K562 (cell line): Measurements from ENCODE around the gene RPP25. TPM values are rescaled to one million over a fixed set of nuclear protein-coding genes. Genes with fewer than 3 reads are reported as not detected.

Experiments used
- ARHGAP35 ChIP-seq: fragments of 450-650 bp; IDR thresholded peaks from 2 replicates; pipeline ENCODE4 v1.6.1; 2018; ENCODE audit not compliant: partially characterized antibody
- ARID1B ChIP-seq: fragments of 450-650 bp; IDR thresholded peaks from 2 replicates; pipeline ENCODE4 v1.6.1; 2016; ENCODE audit warnings: antibody characterized with exemption, mild to moderate bottlenecking, inconsistent platforms
- ATF6 ChIP-seq: sonication (generic); formaldehyde crosslinking; IDR thresholded peaks from 2 replicates; pipeline ENCODE4 v1.4.0; 2020; ENCODE audit warnings: mild to moderate bottlenecking, missing genetic modification reagents
- BCLAF1 ChIP-seq, 2 experiments: fragments of 450-650 bp in 1 of 2; IDR thresholded peaks; 2 replicates each; pipeline ENCODE4 v1.6.1; 2011 to 2017; ENCODE audit warnings: low read depth in 2 of 2, antibody characterized with exemption in 1 of 2, borderline replicate concordance in 1 of 2, low read length in 1 of 2, mild to moderate bottlenecking in 1 of 2, mixed read lengths in 1 of 2; ENCODE audit not compliant: control insufficient read depth in 1 of 2
- CBFB ChIP-seq: sonication (generic); formaldehyde crosslinking; IDR thresholded peaks from 2 replicates; pipeline ENCODE4 v1.4.0; 2020; ENCODE audit warnings: mild to moderate bottlenecking, missing genetic modification reagents
- EHMT2 ChIP-seq: fragments of 450-650 bp; IDR thresholded peaks from 2 replicates; pipeline ENCODE4 v1.6.1; 2018; ENCODE audit warnings: antibody characterized with exemption
- ELK1 ChIP-seq: sonication (generic); formaldehyde crosslinking; IDR thresholded peaks from 2 replicates; pipeline ENCODE4 v1.8.1; 2022; ENCODE audit warnings: missing genetic modification reagents
- GTF2B ChIP-seq: IDR thresholded peaks from 2 replicates; pipeline ENCODE4 v1.6.1; 2011; ENCODE audit not compliant: insufficient read length; ENCODE audit errors: extremely low read depth
- HDGF ChIP-seq: fragments of 450-650 bp; IDR thresholded peaks from 2 replicates; pipeline ENCODE4 v1.6.1; 2016
- OTX1 ChIP-seq: fragments of 450-650 bp; formaldehyde crosslinking; IDR thresholded peaks from 2 replicates; pipeline ENCODE4 v1.4.0; 2022; ENCODE audit warnings: mild to moderate bottlenecking
- SMAD1 ChIP-seq: fragments of 150-350 bp; IDR thresholded peaks from 2 replicates; pipeline ENCODE4 v1.6.1; 2014; ENCODE audit warnings: low read length, low read depth; ENCODE audit not compliant: partially characterized antibody
- SP1 ChIP-seq: sonication (generic); formaldehyde crosslinking; IDR thresholded peaks from 2 replicates; pipeline ENCODE4 v1.8.1; 2022; ENCODE audit warnings: mild to moderate bottlenecking, missing genetic modification reagents
- SPI1 ChIP-seq: IDR thresholded peaks from 2 replicates; pipeline ENCODE4 v1.6.1; 2011; ENCODE audit warnings: low read depth, low read length, control low read depth, borderline replicate concordance
- STAT5A ChIP-seq: IDR thresholded peaks from 2 replicates; pipeline ENCODE4 v1.6.1; 2012; ENCODE audit warnings: low read length, inconsistent platforms, borderline replicate concordance
- ZNF212 ChIP-seq: fragments of 450-650 bp; formaldehyde crosslinking; IDR thresholded peaks from 2 replicates; pipeline ENCODE4 v1.4.0; 2020; ENCODE audit warnings: mild to moderate bottlenecking
- polyA plus RNA-seq, 8 experiments: library from polyadenylated mRNA; depleted of rRNA in 4 of 8; stranded (reverse) in 5 of 8; unstranded in 3 of 8; fragments of >200 nt; fragmentation: Nextera tagmentation in 2 of 8; fragmentation: Illumina TruSeq in 1 of 8; extraction: Ambion mirVana in 2 of 8; extraction: Trizol in 1 of 8; gene quantifications; 2 replicates each; pipeline versions ENCODE4 v1.2.1 to v1.2.3, GENCODE V29; 2011 to 2014; ENCODE audit warnings: inconsistent platforms in 1 of 8, missing spikeins in 1 of 8
- total RNA-seq, 7 experiments: library from RNA; depleted of rRNA in 6 of 7; stranded (reverse); fragments of >200 nt in 6 of 7; fragmentation: Illumina TruSeq in 2 of 7; extraction: Trizol in 2 of 7; gene quantifications; 2 replicates each; pipeline versions ENCODE4 v1.2.1 to v1.2.3, GENCODE V29; 2011 to 2021; ENCODE audit warnings: low replicate concordance in 1 of 7

The RPP25 gene
- total and polyA plus RNA-seq, 9 of the 15 experiments (the other 6 are each of a cell fraction or from before 2014, with no cell fraction given): 1.1 to 12.3 (median 5.6) TPM

GRCh38 chr15:74955796-74956647, 550 bp downstream of the RPP25 start (continued):
- no peak for TF ChIP-seq ARHGAP35
- no peak for TF ChIP-seq ARID1B
- no peak for TF ChIP-seq HDGF
- TF ChIP-seq SPI1: no peak
- TF ChIP-seq GTF2B: no peak
- TF ChIP-seq ATF6: peak; percentile 99
- TF ChIP-seq STAT5A: no peak
- TF ChIP-seq BCLAF1 (IDR thresholded peaks at IDR 0.05; ENCODE audit: borderline replicate concordance in 1 of 2, control insufficient read depth in 1 of 2, low read depth in 2 of 2, low read length in 1 of 2): 0 out of 4 replicates have a peak, but pooled peaks of 1 of the 2 experiments have one; percentile 23
- no peak for TF ChIP-seq OTX1
- TF ChIP-seq SMAD1: no peak
- peak; percentile 73; the same call in 1 of the 2 replicates for TF ChIP-seq ELK1 (CRISPR knock-in tag)
- peak; percentile 53; the same call in 1 of the 2 replicates for TF ChIP-seq SP1 (CRISPR knock-in tag)
- TF ChIP-seq CBFB (CRISPR knock-in tag): peak; percentile 99
- TF ChIP-seq EHMT2: 0 out of 2 replicates have a peak, but pooled peaks have one; percentile 50
- no peak for TF ChIP-seq ZNF212 (CRISPR knock-in tag)
